MCF 10A (cell line): ENCODE measurements around the gene ENO1. TPM values are rescaled to one million over a fixed set of nuclear protein-coding genes. Genes with fewer than 3 reads are reported as not detected.
A peak's percentile ranks its signal among the peaks of the same experiment; 100 is the strongest.
"Not testable (repeated sequence)": the region's sequence is repeated elsewhere in the genome, so short reads cannot be mapped to it uniquely, and the experiment has no call there.

Source experiments
- BruUV-seq: library from RNA; stranded (reverse); fragments of 400-500 nt; replicated peaks from 2 replicates; lab custom pipeline; 2021; lab: Mats Ljungman, UMichigan
- CTCF ChIA-PET: fragments of 300-600 bp; sonication (Branson Sonifier 250); formaldehyde crosslinking; extraction: SDS; loops from one replicate; lab custom pipeline; 2021; ENCODE audit warnings: antibody characterized with exemption, inconsistent platforms; lab: Yijun Ruan, JAX
- POLR2A ChIA-PET: fragments of 300-600, 350-650 bp; sonication (Branson Sonifier 250); formaldehyde crosslinking; extraction: SDS; loops from one replicate; lab custom pipeline; 2020; ENCODE audit warnings: antibody characterized with exemption, inconsistent platforms; lab: Yijun Ruan, JAX
- DNase-seq: peaks from one replicate; pipeline ENCODE4 v3.0.0-alpha.2; 2018; ENCODE audit not compliant: unreplicated experiment
- H3K27ac Mint-ChIP-seq: one replicate; pipeline ENCODE4 v1.8.0; 2022; ENCODE audit warnings: mild to moderate bottlenecking, low read depth, mixed read lengths; ENCODE audit not compliant: unreplicated experiment
- H3K27me3 Mint-ChIP-seq: one replicate; pipeline ENCODE4 v1.8.0; 2022; ENCODE audit warnings: mixed read lengths; ENCODE audit not compliant: insufficient read depth, unreplicated experiment
- H3K36me3 Mint-ChIP-seq: one replicate; pipeline ENCODE4 v1.8.0; 2022; ENCODE audit warnings: mild to moderate bottlenecking, moderate library complexity, mixed read lengths; ENCODE audit not compliant: insufficient read depth, unreplicated experiment
- H3K4me1 Mint-ChIP-seq: one replicate; pipeline ENCODE4 v1.8.0; 2022; ENCODE audit warnings: mixed read lengths; ENCODE audit not compliant: insufficient read depth, unreplicated experiment
- H3K4me3 Mint-ChIP-seq: one replicate; pipeline ENCODE4 v1.8.0; 2022; ENCODE audit warnings: mild to moderate bottlenecking, moderate library complexity, mixed read lengths; ENCODE audit not compliant: unreplicated experiment
- H3K9me3 Mint-ChIP-seq: one replicate; pipeline ENCODE4 v1.8.0; 2022; ENCODE audit warnings: mixed read lengths; ENCODE audit not compliant: unreplicated experiment
- CTCF ChIP-seq: fragments of 200-600 bp; IDR thresholded peaks from one replicate; pipeline ENCODE4 v1.8.0; 2022; ENCODE audit warnings: antibody characterized with exemption, mild to moderate bottlenecking; ENCODE audit not compliant: unreplicated experiment
- intact Hi-C: fragments of 100-400 bp; cut with micrococcal nuclease; formaldehyde crosslinking; loops from 2 replicates; pipeline ENCODE4 v1.14.1; 2022
- total RNA-seq: library from RNA; stranded (reverse); gene quantifications from 2 replicates; pipeline ENCODE4 v1.2.3, GENCODE V29; 2022

ENO1 gene
- total RNA-seq, 1 experiment from 2014 or later = 2,811 TPM

DNA sequence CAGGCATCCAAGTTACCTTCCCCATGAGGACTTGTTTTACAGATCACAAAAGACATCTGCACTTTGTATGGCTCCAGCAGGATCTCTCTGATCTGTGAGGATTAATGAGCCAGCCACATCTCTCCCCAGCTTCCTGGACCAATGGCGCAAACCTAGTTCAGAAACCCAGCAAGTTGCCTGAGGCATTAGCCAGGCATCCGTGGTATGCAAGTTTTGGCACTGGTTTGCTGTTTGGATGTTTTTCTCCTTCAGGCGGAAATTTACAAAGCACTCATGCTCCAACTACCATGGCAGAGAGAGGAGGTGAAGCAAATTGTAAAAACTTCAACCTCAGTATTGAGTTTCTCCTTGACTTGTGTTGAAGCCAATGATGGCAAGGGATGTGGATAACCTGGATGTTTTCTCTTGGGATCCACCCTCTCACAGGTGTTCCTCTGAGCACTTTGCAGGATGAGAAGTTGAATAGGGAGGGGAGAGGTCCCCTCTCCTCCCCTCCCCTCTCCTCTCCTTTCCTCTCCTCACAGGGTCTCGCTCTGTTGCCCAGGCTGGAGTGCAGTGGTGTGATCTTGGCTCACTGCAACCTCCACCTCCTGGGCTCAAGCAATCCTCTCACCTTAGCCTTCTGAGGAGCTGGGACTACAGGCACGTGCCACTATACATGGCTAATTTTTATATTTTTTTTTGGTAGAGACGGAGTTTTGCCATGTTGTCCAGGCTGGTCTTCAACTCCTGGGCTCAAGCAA, 25.6 kb upstream of the ENO1 start:
- ChIA-PET CTCF (interaction anchor here (0.5 to 1.0 kb wide), 4 partner anchors 13 to 133 kb away, joined by 3 to 4 read pairs (median 3); no protein-coding TSS in a partner anchor), POLR2A (interaction anchor here (0.6 to 8.3 kb wide), 13 partner anchors 10 to 590 kb away, joined by 3 to 125 read pairs (median 5); partner anchors contain the start of gene ENO1)
- peak; percentile 98 for DNase-seq
- intact Hi-C loops = no loop called here
- Mint-ChIP-seq H3K9me3 (no peaks in the 10 kb centered on the region), H3K36me3 (peaks cover 5% of the 10 kb centered on the region), H3K27me3 (no peaks in the 10 kb centered on the region), H3K4me3 (peak overlapping the region; percentile 21), H3K27ac (no peak overlapping the region), H3K4me1 (peaks cover 41% of the 10 kb centered on the region)
- TF ChIP-seq CTCF = no peak
- BruUV-seq = no TSS peak

- CTCF ChIA-PET = interaction anchor here (0.7 kb wide), 3 partner anchors 64 to 134 kb away, joined by 3 to 6 read pairs (median 3); no protein-coding TSS in a partner anchor
- Mint-ChIP-seq H3K27ac (no peak overlapping the region), H3K4me1 (peaks cover 40% of the 10 kb centered on the region), H3K27me3 (no peaks in the 10 kb centered on the region), H3K9me3 (no peaks in the 10 kb centered on the region), H3K4me3 (peak overlapping the region; percentile 21), H3K36me3 (peaks cover 5% of the 10 kb centered on the region)
- peak; percentile 75 for DNase-seq
- TF ChIP-seq CTCF = no peak
- no TSS peak for BruUV-seq
- POLR2A ChIA-PET = interaction anchor here (1.0 to 8.3 kb wide), 11 partner anchors 10 to 83 kb away, joined by 3 to 125 read pairs (median 5); partner anchors contain the start of gene ENO1
- intact Hi-C loops = no loop called here
Observed at GRCh38 chr1:8903410-8903809, 24.9 kb upstream of the ENO1 start.

DNA sequence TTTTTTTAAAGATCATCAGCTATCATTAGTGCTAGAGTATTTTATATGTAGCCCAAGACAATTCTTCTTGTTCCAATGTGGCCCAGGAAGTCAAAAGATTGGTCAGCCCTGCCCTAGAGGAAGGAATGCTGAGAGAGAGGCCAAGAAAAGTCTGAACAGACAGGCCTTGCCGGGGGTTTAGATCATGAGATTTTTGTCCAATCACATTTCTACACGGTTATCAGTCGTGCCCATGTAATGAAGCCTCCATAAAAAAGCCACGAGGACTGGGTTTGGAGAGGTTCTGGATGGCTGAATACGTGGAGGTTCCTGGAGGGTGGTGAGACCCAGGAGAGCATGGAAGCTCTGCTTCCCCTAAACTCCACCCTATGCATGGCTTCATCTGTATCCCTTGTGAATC, 24.3 kb upstream of the ENO1 start:
- Mint-ChIP-seq H3K9me3 (no peaks in the 10 kb centered on the region), H3K4me1 (peaks cover 34% of the 10 kb centered on the region), H3K36me3 (peaks cover 5% of the 10 kb centered on the region), H3K27me3 (no peaks in the 10 kb centered on the region), H3K4me3 (no peak overlapping the region), H3K27ac (peak overlapping the region; percentile 87)
- POLR2A ChIA-PET = interaction anchor here (0.7 to 8.3 kb wide), 10 partner anchors 8 to 184 kb away, joined by 3 to 125 read pairs (median 6); partner anchors contain the start of gene ENO1
- CTCF ChIA-PET = interaction anchor here (0.5 to 0.7 kb wide), 4 partner anchors 44 to 90 kb away, joined by 3 to 6 read pairs (median 4); no protein-coding TSS in a partner anchor
- DNase-seq = peak; percentile 56
- intact Hi-C loops = no loop called here
- no peak for TF ChIP-seq CTCF
- no TSS peak for BruUV-seq

GRCh38 chr1:8900684-8901083, 22.2 kb upstream of the ENO1 start:
- POLR2A ChIA-PET = interaction anchor here (3.2 to 8.3 kb wide), 3 partner anchors 10 to 26 kb away, joined by 15 to 125 read pairs (median 18); partner anchors contain the start of gene ENO1
- intact Hi-C loops = loop anchor here (1.0 kb wide), 1 partner anchor 22 kb away; the partner anchor contains the start of gene ENO1

More at GRCh38 chr1:8900684-8901083, 22.2 kb upstream of the ENO1 start:
- peaks cover 30% of the 10 kb centered on the region for H3K4me1 Mint-ChIP-seq
- not testable (repeated sequence) for H3K36me3 Mint-ChIP-seq, DNase-seq, H3K27ac Mint-ChIP-seq, H3K9me3 Mint-ChIP-seq, H3K4me3 Mint-ChIP-seq, BruUV-seq, H3K27me3 Mint-ChIP-seq
- CTCF ChIA-PET = interaction anchor here (1.0 kb wide), 2 partner anchors 10 to 12 kb away, joined by 3 read pairs; no protein-coding TSS in a partner anchor
